HTERT RPE-1 (cell line): Measurements from ENCODE around the gene OSBPL9.

Experiments
- in situ Hi-C: fragments of 300-500 bp; cut with MboI; formaldehyde crosslinking; loops from 4 replicates; pipeline ENCODE4 v1.14.3; 2020; ENCODE audit warnings: low sequenced_read_pairs

Gene OSBPL9, protein sequence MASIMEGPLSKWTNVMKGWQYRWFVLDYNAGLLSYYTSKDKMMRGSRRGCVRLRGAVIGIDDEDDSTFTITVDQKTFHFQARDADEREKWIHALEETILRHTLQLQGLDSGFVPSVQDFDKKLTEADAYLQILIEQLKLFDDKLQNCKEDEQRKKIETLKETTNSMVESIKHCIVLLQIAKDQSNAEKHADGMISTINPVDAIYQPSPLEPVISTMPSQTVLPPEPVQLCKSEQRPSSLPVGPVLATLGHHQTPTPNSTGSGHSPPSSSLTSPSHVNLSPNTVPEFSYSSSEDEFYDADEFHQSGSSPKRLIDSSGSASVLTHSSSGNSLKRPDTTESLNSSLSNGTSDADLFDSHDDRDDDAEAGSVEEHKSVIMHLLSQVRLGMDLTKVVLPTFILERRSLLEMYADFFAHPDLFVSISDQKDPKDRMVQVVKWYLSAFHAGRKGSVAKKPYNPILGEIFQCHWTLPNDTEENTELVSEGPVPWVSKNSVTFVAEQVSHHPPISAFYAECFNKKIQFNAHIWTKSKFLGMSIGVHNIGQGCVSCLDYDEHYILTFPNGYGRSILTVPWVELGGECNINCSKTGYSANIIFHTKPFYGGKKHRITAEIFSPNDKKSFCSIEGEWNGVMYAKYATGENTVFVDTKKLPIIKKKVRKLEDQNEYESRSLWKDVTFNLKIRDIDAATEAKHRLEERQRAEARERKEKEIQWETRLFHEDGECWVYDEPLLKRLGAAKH

DNA sequence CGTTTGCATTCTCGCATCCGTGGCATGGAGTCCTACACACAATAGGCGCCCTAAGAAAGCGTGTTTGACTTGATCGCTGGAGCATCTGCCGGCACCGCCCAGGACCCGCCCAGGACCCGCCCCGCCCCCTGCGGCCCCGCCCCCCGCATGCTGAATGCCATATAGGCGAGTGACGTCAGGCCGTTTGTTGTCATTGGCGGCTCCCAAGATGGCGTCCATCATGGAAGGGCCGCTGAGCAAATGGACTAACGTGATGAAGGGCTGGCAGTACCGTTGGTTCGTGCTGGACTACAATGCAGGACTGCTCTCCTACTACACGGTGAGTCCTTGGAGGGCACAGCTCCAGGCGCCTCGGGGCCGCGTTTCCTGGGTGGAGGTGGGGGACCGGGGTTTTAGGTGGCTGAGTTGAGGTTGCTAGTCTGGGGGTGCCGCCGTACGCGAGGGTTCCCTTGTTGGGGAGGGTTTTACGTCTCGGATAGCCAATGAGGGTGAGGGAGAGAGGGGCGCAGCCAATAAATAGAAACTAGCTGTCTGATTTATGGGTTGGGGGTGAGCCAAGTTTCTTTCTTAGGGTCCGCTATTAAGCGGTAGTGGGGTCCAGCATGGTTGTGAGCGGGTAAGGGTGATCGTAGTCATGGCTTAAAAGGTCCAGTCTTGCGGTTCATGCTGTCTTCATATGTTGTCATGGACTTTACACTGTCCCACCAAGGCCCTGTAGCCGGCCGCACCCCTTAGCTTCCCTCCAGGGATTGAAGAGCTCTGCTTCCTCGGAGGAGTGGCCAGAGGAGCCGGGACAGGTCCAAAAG lies at the start of gene OSBPL9:
Gene OSBPL9 (plus strand): TSS at position 190 of the 806 bp plus-strand sequence. CDS start 19 bp downstream, at position 209.
- in situ Hi-C loops, result no loop called here

DNA sequence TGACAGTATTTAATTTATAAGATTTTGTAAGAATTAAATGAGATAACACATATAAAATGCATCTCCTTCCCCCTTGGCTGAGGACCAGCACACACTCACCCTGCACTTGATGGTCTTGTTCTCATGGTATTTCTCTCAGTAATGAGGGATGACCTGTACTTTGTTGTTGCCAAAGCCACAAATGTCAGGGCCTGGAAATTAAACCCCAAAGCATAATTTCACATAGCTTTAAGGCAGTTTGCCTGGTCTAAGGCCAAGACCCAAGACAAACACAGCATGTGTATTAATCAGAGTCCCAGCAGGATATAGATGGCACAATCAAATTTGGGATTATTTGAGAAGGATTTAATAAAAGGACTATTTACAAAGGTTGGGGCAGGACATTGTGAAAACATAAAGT lies 49.2 kb upstream of the OSBPL9 start:
- in situ Hi-C loops, result no loop called here

DNA sequence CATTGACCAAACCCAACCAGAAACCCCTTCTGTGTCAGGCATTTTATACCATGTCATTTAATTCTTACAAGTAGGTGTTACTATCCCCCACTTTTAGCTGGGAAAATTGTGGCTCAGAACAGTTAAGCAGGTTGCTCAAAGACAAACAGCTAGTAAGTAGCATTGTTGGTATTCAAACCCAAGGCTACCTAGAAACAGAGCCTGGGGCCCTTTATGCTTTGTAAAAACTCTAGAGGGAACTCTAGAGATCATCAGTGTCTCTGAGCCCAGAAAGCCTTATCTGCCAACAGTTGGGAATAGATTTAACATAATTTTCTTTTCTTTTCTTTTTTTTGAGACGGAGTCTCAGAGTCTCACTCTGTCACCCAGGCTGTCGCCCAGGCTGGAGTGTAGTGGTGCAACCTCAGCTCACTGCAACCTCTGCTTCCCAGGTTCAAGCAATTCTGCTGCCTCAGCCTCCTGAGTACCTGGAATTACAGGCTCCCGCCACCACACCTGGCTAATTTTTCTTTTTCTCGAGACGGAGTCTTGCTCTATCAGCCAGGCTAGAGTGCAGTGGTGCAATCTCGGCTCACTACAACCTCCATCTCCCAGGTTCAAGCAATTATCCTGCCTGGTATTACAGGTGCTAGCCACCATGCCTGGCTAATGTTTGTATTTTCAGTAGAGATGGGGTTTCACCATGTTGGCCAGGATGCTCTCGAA lies 48.5 kb upstream of the OSBPL9 start:
- in situ Hi-C loops, result no loop called here

DNA sequence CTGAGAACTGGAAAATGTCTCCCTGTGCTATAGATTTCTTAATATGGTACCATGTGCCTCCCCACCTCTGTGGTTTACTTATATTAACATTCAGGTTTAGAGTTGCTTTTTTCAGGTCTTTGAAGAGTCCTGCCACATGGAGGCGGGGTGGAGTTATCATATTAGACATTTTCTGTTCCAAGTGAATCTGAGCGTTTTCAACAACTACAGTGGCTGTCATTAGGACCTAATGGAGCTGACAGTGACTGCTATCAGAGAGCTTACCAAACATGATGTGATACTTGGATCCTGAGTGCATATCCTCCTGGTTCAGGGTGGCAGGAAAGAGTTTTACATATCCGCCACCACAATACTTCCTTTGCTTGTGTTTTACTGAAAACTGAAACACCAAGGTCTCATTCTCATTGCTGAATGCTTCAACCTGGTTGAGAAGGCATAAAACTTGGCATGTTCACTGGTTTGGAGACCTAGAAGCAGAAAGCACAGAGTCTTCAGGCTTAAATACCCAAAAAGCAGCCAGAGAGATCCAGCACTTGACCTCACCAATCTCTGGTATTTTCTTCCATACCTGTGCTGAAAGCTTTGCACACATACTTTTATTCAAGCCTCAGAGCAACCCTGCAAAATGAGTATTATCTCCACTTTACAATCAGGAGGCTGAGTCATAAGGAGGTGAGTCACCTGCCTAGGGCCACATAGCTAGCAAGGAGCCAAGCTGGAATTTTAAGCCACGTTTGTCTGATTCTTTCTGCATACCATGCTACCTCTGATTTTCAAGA lies 47.4 kb upstream of the OSBPL9 start:
- in situ Hi-C loops, result no loop called here

DNA sequence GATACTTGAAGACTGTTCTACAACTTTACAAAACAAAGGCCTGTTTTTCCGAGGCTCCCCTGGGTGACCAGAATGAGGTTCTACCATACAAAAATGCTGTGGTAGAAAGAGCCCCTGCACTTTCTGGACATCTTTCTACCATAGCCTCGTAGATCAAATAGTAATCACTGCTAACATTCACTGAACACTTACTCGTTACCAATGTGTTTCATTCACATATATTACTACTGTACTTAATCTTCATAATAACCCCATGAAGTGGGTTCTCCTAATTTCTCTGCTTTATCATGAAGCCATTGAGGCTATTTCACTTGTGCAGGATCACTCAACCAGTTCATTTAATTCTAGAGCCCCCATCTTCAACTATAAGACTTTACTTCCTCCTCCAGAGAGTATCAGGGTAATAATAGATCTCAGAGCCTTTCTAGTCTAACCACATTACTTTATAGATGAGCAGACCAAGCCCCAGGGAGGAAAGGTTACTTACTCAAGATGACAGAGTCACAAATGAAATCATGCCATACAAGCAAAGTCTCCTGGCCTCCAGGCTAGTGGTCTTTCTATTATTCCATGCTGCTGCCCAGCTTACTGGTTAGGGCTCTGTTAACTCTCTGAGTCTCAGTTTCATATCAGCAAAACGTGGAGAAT lies 46.7 kb upstream of the OSBPL9 start:
- in situ Hi-C loops, result no loop called here

DNA sequence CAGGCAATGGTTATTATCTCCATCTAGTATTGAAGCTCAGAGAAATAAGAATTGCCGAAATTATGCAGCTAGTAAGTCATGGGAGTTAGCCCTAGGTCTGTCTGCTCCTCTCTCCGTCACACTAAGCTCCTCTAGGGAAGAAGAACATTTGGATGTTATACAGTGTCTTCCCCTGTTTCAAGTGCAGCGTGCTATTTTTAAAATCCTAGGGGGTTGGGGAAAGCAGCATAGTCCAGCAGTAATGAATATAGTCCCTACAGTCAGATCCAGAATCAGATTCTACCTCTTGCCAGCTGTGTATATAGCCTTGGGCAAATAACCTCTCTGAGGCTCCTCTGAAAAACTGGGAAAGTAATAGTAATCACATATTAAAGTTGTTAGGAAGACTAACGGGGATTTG lies 44.5 kb upstream of the OSBPL9 start:
- in situ Hi-C loops, result no loop called here

DNA sequence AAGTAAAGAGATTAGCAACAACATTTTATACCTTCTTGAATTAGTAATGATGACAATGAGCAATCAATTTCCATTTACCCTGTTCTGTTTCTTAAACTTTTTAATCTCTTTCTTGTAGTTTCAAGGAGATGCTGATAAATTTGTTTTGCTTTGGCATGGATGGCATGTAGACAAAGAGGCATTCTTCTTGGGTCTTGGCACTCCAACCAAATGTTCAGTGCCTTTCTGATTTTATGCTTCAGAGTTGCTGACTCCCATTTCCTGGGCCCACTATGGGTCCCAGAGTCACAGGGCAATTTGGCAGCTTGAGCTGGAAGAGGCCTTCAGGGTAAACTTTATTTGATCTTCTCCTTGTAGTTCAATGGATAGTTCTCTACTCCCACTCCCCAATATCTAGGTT lies 42.1 kb upstream of the OSBPL9 start:
- in situ Hi-C loops, result no loop called here

DNA sequence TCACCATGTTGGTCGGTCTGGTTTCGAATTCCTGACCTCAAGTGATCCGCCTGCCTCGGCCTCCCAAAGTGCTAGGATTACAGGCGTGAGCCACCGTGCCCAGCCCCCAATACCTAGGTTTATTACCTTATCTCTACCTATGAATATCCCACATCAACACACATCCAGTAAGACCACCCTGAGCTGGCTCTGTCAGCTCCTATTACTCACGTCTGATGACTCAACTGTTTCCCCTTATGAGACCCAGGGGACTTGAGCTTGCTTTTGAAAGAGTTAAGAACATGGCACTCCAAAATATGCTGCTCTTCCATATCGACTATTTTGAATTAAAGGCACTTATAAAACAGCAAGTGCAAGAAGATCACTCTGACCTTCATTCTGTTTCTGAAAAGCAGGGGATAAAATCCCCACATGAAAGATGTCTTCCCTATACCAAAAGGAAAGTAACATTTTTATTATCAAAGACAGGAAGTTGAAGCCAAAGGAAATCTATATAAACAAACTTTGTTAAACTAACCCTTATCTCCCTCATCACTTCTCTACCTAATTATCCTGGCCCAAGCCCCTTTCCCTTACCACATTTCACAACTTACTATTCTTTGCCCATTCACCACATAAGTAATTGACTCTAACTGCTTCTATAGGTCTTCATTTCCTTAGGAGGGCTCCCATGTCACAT lies 41.3 kb upstream of the OSBPL9 start:
- in situ Hi-C loops, result no loop called here

DNA sequence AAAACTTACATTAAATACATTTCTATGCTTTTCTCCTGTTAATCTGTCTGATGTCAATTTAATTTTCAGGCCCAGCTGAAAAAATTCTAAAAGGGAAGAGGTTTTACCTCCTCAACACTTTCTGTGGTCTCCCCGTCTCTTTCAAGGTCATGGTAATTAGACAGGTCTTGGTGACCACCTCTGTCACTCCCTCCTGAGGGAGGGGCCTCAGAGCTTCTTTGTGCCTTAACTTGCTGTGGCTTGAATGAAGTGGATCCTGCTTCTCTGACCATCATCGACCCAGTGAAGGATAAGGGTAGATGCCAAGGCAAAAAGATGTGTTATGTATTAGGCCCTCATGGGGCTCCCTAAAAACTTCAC lies 40.8 kb upstream of the OSBPL9 start:
- in situ Hi-C loops, result no loop called here

DNA sequence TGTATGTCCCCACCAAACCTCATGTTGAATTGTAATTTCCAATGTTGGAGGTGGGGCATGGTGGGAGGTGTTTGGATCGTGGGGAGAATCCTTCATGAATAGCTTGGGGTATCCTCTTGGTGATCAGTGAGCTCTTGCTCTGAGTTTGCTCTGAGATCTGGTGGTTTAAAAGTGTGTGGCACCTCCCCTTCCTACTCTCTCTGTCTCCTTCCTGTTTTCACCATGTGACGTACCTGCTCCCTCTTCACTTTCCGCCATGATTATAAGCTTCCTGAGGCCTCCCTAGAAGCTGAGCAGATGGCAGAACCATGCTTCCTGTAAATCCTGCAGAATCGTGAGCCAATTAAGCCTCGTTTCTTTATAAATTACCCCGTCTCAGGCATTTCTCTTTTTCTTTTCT lies 40.0 kb upstream of the OSBPL9 start:
- in situ Hi-C loops, result no loop called here

DNA sequence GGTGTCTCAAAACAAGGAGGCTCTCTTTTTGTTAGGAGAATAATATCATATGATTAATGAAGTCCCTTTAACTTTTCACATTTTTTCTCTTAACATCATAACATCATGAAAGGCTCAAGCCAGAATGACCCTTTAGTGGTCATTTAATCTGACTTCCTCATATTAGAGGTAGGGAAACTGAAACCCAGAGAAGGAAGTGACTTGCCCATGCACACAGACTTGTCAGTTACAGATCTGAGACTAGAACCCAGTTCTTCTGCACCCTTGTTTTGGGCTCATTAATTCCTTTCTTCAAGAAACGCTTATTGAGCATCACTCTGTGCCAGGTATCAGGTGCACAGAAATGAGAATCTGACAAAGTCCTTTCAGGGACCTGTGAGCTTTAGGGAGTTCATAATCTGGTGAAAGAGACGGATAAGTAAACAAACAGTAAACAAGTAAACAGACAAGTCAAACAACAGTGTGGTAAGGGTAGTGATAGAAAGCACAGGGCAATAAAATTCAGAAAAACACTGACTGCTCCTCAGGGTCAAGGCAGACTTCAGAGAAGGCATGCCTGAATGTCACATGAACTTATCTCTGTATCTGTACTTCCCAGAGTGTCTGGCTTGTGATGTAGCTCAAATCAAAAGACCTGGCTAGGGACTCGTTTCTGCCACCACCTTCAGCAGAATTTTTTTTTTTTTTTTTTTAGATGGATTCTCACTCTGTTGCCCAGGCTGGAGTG lies 38.3 kb upstream of the OSBPL9 start:
- in situ Hi-C loops, result no loop called here

DNA sequence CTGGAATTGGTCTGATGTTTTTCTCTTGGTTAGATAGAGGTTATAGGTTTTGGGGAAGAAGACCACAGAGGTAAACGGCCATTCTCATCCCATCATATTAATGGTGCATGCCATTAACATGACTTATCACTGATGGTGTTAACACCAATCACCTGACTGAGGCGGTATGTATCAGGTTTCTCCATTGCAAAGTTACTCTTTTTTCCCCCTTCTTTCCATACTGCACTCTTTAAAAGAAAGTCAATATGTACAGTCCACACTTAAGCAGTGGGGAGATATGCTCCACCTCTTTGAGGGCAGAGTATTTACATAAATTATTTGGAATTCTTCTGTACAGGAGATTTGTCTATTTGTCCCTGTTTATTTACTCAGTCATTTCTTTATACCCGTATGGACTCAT lies 35.7 kb upstream of the OSBPL9 start:
- in situ Hi-C loops, result no loop called here

DNA sequence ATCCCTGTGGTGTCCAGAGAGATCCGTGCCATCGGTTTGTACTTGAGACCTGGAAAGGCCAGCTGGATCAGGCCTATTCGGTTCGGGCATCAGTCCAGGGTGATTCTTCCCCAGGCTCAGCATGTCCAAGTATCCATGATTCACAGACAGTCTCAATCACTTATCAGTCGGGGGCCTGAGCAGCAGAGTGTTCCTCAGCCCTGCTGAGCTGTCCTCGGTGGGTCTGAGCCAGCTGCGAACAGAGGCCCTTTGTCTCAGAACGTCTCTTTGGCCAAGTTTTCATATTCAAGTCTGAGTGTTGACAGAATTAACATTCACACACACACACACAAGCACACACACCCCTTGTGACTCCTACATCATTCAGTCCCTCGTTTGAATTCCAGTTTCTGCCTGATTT lies 33.4 kb upstream of the OSBPL9 start:
- in situ Hi-C loops, result no loop called here

DNA sequence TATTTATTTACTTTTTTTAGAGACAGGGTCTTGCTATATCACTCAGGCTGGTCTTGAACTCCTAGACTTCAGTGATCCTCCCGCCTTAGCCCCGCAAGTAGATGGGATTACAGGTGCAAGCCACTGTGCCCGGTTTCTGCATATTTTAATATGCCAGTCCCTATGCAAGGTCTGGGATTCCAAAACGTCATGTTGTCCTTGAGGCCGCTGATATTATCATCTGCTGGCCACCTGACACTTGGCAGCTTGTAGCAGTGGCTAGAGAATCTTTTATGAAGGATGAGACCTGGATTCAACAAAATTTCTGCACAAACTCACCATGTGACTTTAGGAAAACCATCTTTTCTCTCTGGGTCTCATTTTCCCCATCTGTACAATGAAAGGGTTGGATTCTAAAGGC lies 32.9 kb upstream of the OSBPL9 start:
- in situ Hi-C loops, result no loop called here

DNA sequence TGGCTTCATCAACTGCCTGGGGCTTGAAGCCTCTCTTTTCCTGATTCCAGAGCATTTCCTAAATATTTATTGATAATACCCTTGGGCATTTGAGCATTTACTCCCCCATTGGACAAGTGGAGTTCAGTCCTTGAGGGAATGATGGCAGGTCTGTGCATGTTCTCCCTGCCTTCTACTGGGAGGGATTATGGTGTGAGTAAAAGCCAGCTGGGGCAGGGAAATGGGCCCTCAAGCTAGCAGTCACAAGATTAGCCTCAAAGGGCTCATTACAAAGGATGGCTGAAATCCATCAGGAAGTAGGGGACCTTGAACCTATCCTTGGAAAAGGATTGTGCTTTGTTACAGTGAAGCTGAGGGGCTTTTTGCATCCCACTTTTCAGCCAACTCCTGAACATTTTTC lies 24.2 kb upstream of the OSBPL9 start:
- in situ Hi-C loops, result no loop called here

DNA sequence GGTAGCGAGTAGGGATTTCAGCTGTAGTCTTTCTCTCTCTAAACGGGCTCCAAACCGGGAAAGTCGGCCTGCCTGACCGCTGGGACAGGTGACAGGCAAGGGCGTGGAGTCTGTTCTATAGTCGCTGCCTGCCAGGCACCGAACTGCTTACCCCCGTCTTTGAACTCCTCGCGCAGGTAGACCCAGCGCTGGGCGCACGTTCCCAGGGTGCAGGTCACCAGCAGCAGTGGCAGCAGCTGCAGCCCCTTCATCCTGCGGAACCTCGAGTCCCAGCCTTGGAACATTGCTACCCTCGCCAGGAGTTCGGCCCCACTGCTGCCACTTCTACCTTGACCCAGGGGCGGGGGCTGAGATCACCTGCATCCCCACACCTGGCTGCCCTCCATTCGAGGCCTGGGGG lies 22.2 kb upstream of the OSBPL9 start:
- in situ Hi-C loops, result no loop called here

DNA sequence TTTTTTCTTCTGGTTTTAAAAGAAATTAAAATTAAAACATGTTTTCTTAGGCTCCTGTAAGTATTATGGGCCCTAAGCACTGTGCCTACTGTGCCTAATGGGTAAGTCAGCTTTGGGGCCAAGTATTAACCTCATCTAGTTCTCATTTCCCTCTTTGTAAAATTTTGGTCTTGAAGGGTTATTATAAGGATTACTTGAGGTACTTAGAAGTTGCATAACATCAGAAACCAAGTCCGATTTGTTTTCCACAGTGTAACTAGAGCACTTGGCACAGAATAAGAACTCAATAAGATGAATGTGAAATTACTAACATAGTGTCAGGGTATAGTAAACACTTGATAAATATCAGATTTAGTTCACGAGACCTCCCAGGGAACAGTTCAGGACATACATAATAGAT lies 16.4 kb upstream of the OSBPL9 start:
- in situ Hi-C loops, result no loop called here

DNA sequence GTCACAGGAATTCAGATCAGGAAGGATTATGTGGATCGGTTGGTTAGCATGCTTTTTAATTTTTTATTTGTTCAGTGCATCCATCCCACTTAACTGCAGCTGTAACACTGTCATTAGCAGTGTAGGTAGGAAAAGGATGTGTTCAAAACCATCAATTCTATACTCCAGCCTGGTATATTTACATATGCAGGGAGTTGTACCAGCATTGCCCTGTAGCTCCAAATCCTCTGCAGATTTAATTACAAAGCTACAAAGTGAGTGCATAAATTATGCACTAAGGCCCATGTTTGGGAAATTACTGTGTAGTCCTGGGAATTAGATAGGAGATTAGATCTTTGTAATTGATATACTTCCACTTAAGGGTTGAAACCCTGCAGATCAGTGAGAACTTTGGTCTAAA lies 15.9 kb upstream of the OSBPL9 start:
- in situ Hi-C loops, result no loop called here
